Endothelial cell of umbilical vein (primary cell): Measurements from ENCODE around the gene PPIA. TPM values are rescaled to one million over a fixed set of nuclear protein-coding genes. Genes with fewer than 3 reads are reported as not detected.

Experiments
- BruUV-seq: library from RNA; stranded (reverse); fragments of 400-500 nt; replicated peaks from 2 replicates; lab custom pipeline; 2021; lab: Mats Ljungman, UMichigan
- CTCF ChIA-PET: fragments of 300-600, 350-600 bp; sonication (Branson Sonifier 250); formaldehyde crosslinking; loops from one replicate; lab custom pipeline; 2021; ENCODE audit warnings: antibody characterized with exemption, inconsistent platforms; lab: Charles Lee
- POLR2A ChIA-PET: fragments of 300-600, 350-600 bp; sonication (Branson Sonifier 250); formaldehyde crosslinking; loops from one replicate; lab custom pipeline; 2021; ENCODE audit warnings: antibody characterized with exemption, inconsistent platforms; lab: Charles Lee
- DNase-seq: peaks from one replicate; pipeline ENCODE4 v3.0.0-alpha.2; 2011; ENCODE audit warnings: low read depth, low spot score
- FAIRE-seq: peaks from 2 replicates; lab custom pipeline; 2011; peaks lifted over from hg19 to GRCh38; lab: Jason Lieb, UNC
- H2AFZ ChIP-seq: 2 replicates; pipeline ENCODE4 v1.6.0; 2012; ENCODE audit warnings: low read depth, low read length, control low read depth, inconsistent platforms
- H3K27ac ChIP-seq: 2 replicates; pipeline ENCODE4 v1.5.1; 2011; ENCODE audit warnings: low read depth, mild to moderate bottlenecking, control low read depth, low read length, moderate library complexity; ENCODE audit not compliant: insufficient read depth
- H3K27me3 ChIP-seq, 2 experiments: 2 replicates each; pipeline versions ENCODE4 v1.6.0 to v1.6.1; 2011; ENCODE audit warnings: low read length in 2 of 2, mixed read lengths in 1 of 2; ENCODE audit not compliant: control insufficient read depth in 2 of 2, insufficient read depth in 2 of 2
- H3K36me3 ChIP-seq, 2 experiments: 2 replicates in 1 of 2; 3 replicates in 1 of 2; pipeline ENCODE4 v1.5.1; 2011; ENCODE audit warnings: low read length in 2 of 2, mild to moderate bottlenecking in 1 of 2, moderate library complexity in 1 of 2; ENCODE audit not compliant: control insufficient read depth in 2 of 2, insufficient read depth in 2 of 2; ENCODE audit errors: extremely low read depth in 1 of 2
- H3K4me1 ChIP-seq: 3 replicates; pipeline ENCODE4 v1.5.1; 2011; ENCODE audit warnings: mild to moderate bottlenecking, low read length; ENCODE audit not compliant: control insufficient read depth, insufficient read depth; ENCODE audit errors: extremely low read depth
- H3K4me2 ChIP-seq: 2 replicates; pipeline ENCODE4 v1.6.1; 2011; ENCODE audit warnings: low read length, control low read depth, mixed read lengths; ENCODE audit not compliant: insufficient read depth
- H3K4me3 ChIP-seq, 3 experiments: fragments of 200-600 bp in 1 of 3; sonication (generic), shearing (Covaris generic) in 1 of 3; replicated peaks in 1 of 3; 2 replicates each; pipeline ENCODE4 v1.5.1; 2011 to 2016; ENCODE audit warnings: control low read depth in 3 of 3, low read length in 3 of 3, mild to moderate bottlenecking in 2 of 3, inconsistent platforms in 1 of 3, low read depth in 1 of 3, moderate library complexity in 1 of 3; ENCODE audit not compliant: insufficient read depth in 1 of 3
- H3K79me2 ChIP-seq: 2 replicates; pipeline ENCODE4 v1.6.0; 2012; ENCODE audit warnings: low read length, inconsistent platforms; ENCODE audit not compliant: control insufficient read depth, insufficient read depth
- H3K9ac ChIP-seq: replicated peaks from 2 replicates; pipeline ENCODE3; 2011; ENCODE audit warnings: low read length, control low read depth; ENCODE audit not compliant: insufficient read depth; ENCODE audit errors: extremely low read depth
- H3K9me1 ChIP-seq: replicated peaks from 3 replicates; pipeline ENCODE4 v1.6.0; 2011; ENCODE audit warnings: mild to moderate bottlenecking, low read length; ENCODE audit not compliant: control insufficient read depth, insufficient read depth; ENCODE audit errors: extremely low read depth
- H3K9me3 ChIP-seq: replicated peaks from 2 replicates; pipeline ENCODE4 v1.5.1; 2012; ENCODE audit warnings: low read length, inconsistent platforms; ENCODE audit not compliant: control insufficient read depth, insufficient read depth
- H4K20me1 ChIP-seq: replicated peaks from 2 replicates; pipeline ENCODE3; 2011; ENCODE audit warnings: mild to moderate bottlenecking, low read length; ENCODE audit not compliant: control insufficient read depth, insufficient read depth; ENCODE audit errors: extremely low read depth
- CTCF ChIP-seq, 2 donors: IDR thresholded peaks; 1 replicate in 1 of 2; 2 replicates in 1 of 2; pipeline ENCODE4 v1.5.1; 2011; ENCODE audit warnings: low read length in 2 of 2, mild to moderate bottlenecking in 2 of 2, moderate library complexity in 2 of 2, control low read depth in 1 of 2, inconsistent platforms in 1 of 2, low read depth in 1 of 2; ENCODE audit not compliant: insufficient read depth in 1 of 2; ENCODE audit errors: extremely low read depth in 1 of 2
- EZH2 ChIP-seq: IDR thresholded peaks from 2 replicates; pipeline ENCODE4 v1.6.1; 2012; ENCODE audit warnings: borderline replicate concordance, low read depth, mild to moderate bottlenecking, moderate library complexity, low read length, inconsistent platforms; ENCODE audit not compliant: severe bottlenecking
- FOS ChIP-seq: IDR thresholded peaks from 2 replicates; pipeline ENCODE4 v1.6.1; 2011; ENCODE audit warnings: mild to moderate bottlenecking, low read length, moderate library complexity, borderline replicate concordance; ENCODE audit not compliant: insufficient read depth
- GATA2 ChIP-seq: IDR thresholded peaks from 2 replicates; pipeline ENCODE4 v1.7.0; 2011; ENCODE audit warnings: low read depth, mild to moderate bottlenecking, moderate library complexity, mixed read lengths, low read length; ENCODE audit not compliant: insufficient read length, insufficient read depth
- JUN ChIP-seq: IDR thresholded peaks from 2 replicates; pipeline ENCODE4 v1.6.1; 2011; ENCODE audit warnings: borderline replicate concordance, low read depth; ENCODE audit not compliant: insufficient read length, insufficient read depth
- MYC ChIP-seq: IDR thresholded peaks from one replicate; pipeline ENCODE4 v1.6.1; 2011; ENCODE audit warnings: mild to moderate bottlenecking, low read depth, low read length
- POLR2A ChIP-seq: IDR thresholded peaks from 2 replicates; pipeline ENCODE4 v1.6.1; 2012; ENCODE audit warnings: low read depth, mild to moderate bottlenecking, control low read depth, low read length
- POLR2AphosphoS5 ChIP-seq: IDR thresholded peaks from 2 replicates; pipeline ENCODE4 v1.6.1; 2012; ENCODE audit warnings: low read depth, mild to moderate bottlenecking, control low read depth, low read length, moderate library complexity; ENCODE audit not compliant: insufficient read depth
- dilution Hi-C: fragments of 300-500 bp; cut with MboI; formaldehyde crosslinking; loops from one replicate; pipeline ENCODE4 v1.15.0; 2019; ENCODE audit warnings: low sequenced_read_pairs; ENCODE audit not compliant: extremely low pct_ligation_motif_present
- intact Hi-C: fragments of 100-400 bp; cut with micrococcal nuclease; formaldehyde crosslinking; loops from one replicate; pipeline ENCODE4 v1.10.0; 2022
- polyA plus RNA-seq, 4 experiments: library from polyadenylated mRNA; depleted of rRNA in 3 of 4; stranded (reverse) in 3 of 4; unstranded in 1 of 4; fragments of >200 nt; gene quantifications; 2 replicates each; pipeline versions ENCODE4 v1.2.1 to v1.2.3, GENCODE V29; 2011 to 2012; ENCODE audit warnings: missing spikeins in 1 of 4
- total RNA-seq: library from RNA; stranded (reverse); gene quantifications from 2 replicates; pipeline ENCODE4 v1.2.3, GENCODE V29; 2021
- TF ChIP-seq, protein P1 (sequence below): IDR thresholded peaks from 2 replicates; pipeline ENCODE4 v1.6.1; 2011; ENCODE audit not compliant: insufficient read depth, insufficient read length

PPIA gene
- total and polyA plus RNA-seq, 2 donors (not counting 3 experiments of a cell fraction or from before 2014, with no cell fraction given) = 2,602 to 5,159 TPM

GRCh38 chr7:44775383-44776107 lies 20.9 kb upstream of the PPIA start:
- Histone ChIP-seq H3K27ac (no peak overlapping the region), H3K9me3 (no peaks in the 10 kb centered on the region), H3K27me3 (no peaks in the 10 kb centered on the region), H4K20me1 (no peaks in the 10 kb centered on the region), H3K9me1 (no peaks in the 10 kb centered on the region), H3K9ac (no peak overlapping the region), H3K4me1 (no peaks in the 10 kb centered on the region), H3K36me3 (no peaks in the 10 kb centered on the region), H3K79me2 (no peaks in the 10 kb centered on the region), H2AFZ (no peak overlapping the region), H3K4me2 (no peak overlapping the region), H3K4me3 (no peak overlapping the region)
- DNase-seq = no peak
- dilution Hi-C loops = no loop called here
- POLR2A ChIA-PET = no interaction called here
- no TSS peak for BruUV-seq
- intact Hi-C loops = no loop called here
- CTCF ChIA-PET = no interaction called here
- no peak for FAIRE-seq
- TF ChIP-seq JUN (no peak), MYC (no peak), POLR2AphosphoS5 (no peak), FOS (no peak), EZH2 (no peak), GATA2 (no peak), CTCF (IDR thresholded peaks at IDR 0.05; ENCODE audit: extremely low read depth in 1 of 2, insufficient read depth in 1 of 2, low read depth in 1 of 2, low read length in 2 of 2) (no peak), POLR2A (no peak)
- TF ChIP-seq, protein P1, sequence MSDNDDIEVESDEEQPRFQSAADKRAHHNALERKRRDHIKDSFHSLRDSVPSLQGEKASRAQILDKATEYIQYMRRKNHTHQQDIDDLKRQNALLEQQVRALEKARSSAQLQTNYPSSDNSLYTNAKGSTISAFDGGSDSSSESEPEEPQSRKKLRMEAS = no peak
